ENCODE results near the gene RAVER2.
"Not testable (repeated sequence)": the region's sequence is repeated elsewhere in the genome, so short reads cannot be mapped to it uniquely, and the experiment has no call there.

The RAVER2 gene

GRCh38 chr1:64744492-64745180, at the start of gene RAVER2:
Gene RAVER2, plus strand, starts transcription at chr1:64745075. Its CDS starts 98 bp downstream, at chr1:64745173.
- peak; percentile 63 for DNase-seq
- peak; percentile 76 for ATAC-seq

GRCh38 chr1:64696879-64697278, 48.0 kb upstream of the RAVER2 start:
- ATAC-seq (no peak), DNase-seq (no peak)

GRCh38 chr1:64699327-64699726, 45.5 kb upstream of the RAVER2 start:
- no peak for ATAC-seq
- no peak for DNase-seq

GRCh38 chr1:64701071-64701470, 43.8 kb upstream of the RAVER2 start:
- DNase-seq (no peak), ATAC-seq (no peak)

GRCh38 chr1:64701886-64702285, 43.0 kb upstream of the RAVER2 start:
- no peak for ATAC-seq
- no peak for DNase-seq

- DNase-seq, ATAC-seq: not testable (repeated sequence)
These were observed 42.2 kb upstream of the RAVER2 start for GRCh38 chr1:64702670-64703069.

GRCh38 chr1:64703600-64703999, 41.3 kb upstream of the RAVER2 start:
- ATAC-seq: no peak

GRCh38 chr1:64705591-64705990, 39.3 kb upstream of the RAVER2 start:
- no peak for DNase-seq
- no peak for ATAC-seq

More at GRCh38 chr1:64703600-64703999, 41.3 kb upstream of the RAVER2 start:
- DNase-seq: no peak

GRCh38 chr1:64711266-64711665, 33.6 kb upstream of the RAVER2 start:
- DNase-seq (no peak), ATAC-seq (no peak)

- no peak for DNase-seq
- no peak for ATAC-seq
These were observed 32.8 kb upstream of the RAVER2 start for GRCh38 chr1:64712049-64712448.

- DNase-seq: no peak
- ATAC-seq: no peak
These were observed 29.7 kb upstream of the RAVER2 start for GRCh38 chr1:64715186-64715585.

GRCh38 chr1:64721135-64721534, 23.7 kb upstream of the RAVER2 start:
- no peak for DNase-seq
- ATAC-seq: no peak

GRCh38 chr1:64721576-64722145, 23.2 kb upstream of the RAVER2 start:
- DNase-seq (no peak), ATAC-seq (no peak)

GRCh38 chr1:64727861-64728260, 17.0 kb upstream of the RAVER2 start:
- DNase-seq (no peak), ATAC-seq (no peak)

GRCh38 chr1:64733581-64734286, 11.1 kb upstream of the RAVER2 start:
- ATAC-seq: no peak
- no peak for DNase-seq

- DNase-seq: no peak
- no peak for ATAC-seq
These were observed 10.6 kb upstream of the RAVER2 start for GRCh38 chr1:64734287-64734652.

- not testable (repeated sequence) for DNase-seq, ATAC-seq
These were observed 4.2 kb upstream of the RAVER2 start for GRCh38 chr1:64740687-64741086.

GRCh38 chr1:64743954-64744491, 852 bp upstream of the RAVER2 start:
- no peak for DNase-seq
- ATAC-seq: no peak

GRCh38 chr1:64745181-64745985, 508 bp downstream of the RAVER2 start:
- DNase-seq (peak; percentile 9), ATAC-seq (peak; percentile 12)

GRCh38 chr1:64745986-64746940, 1.4 kb downstream of the RAVER2 start:
- DNase-seq (no peak), ATAC-seq (no peak)

GRCh38 chr1:64748222-64748621, 3.3 kb downstream of the RAVER2 start:
- DNase-seq: no peak
- ATAC-seq: no peak
